Endometrial microvascular endothelial cells (primary cell): ENCODE data around the gene ASPA. TPM values are rescaled to one million over a fixed set of nuclear protein-coding genes. Genes with fewer than 3 reads are reported as not detected.
"Not testable (repeated sequence)": the region's sequence is repeated elsewhere in the genome, so short reads cannot be mapped to it uniquely, and the experiment has no call there.

ENCODE experiments used
- in situ Hi-C: cut with HindIII; loops from 2 replicates; pipeline ENCODE4 v1.10.0; 2017; ENCODE audit warnings: low sequenced_read_pairs, low pct_unique_long_range_greater_than_20kb; ENCODE audit errors: inconsistent ontology term
- total RNA-seq: library from RNA; depleted of rRNA; stranded (reverse); fragments of >200 nt; gene quantifications from one replicate; pipeline ENCODE4 v1.2.3, GENCODE V29; 2015; ENCODE audit errors: inconsistent ontology term

ASPA gene
- total RNA-seq, 1 donor from 2014 or later, result not detected

- in situ Hi-C loops, result no loop called here
Observed at GRCh38 chr17:3505008-3505407, 29.2 kb downstream of the ASPA start.

GRCh38 chr17:3506054-3506453 lies 30.3 kb downstream of the ASPA start:
- in situ Hi-C loops, result no loop called here

GRCh38 chr17:3507071-3507470 lies 31.3 kb downstream of the ASPA start:
- in situ Hi-C loops, result no loop called here

- in situ Hi-C loops, result no loop called here
Observed at GRCh38 chr17:3507869-3508268, 32.1 kb downstream of the ASPA start.

- in situ Hi-C loops, result no loop called here
Observed at GRCh38 chr17:3510090-3510489, 34.3 kb downstream of the ASPA start.

- in situ Hi-C loops, result no loop called here
Observed at GRCh38 chr17:3511852-3512504, 36.2 kb downstream of the ASPA start.

- in situ Hi-C loops, result no loop called here
Observed at GRCh38 chr17:3512505-3513171, 36.8 kb downstream of the ASPA start.

GRCh38 chr17:3513305-3514035 lies 37.7 kb downstream of the ASPA start:
- in situ Hi-C loops, result no loop called here

- in situ Hi-C loops, result not testable (repeated sequence)
Observed at GRCh38 chr17:3514167-3514566, 38.4 kb downstream of the ASPA start.

- in situ Hi-C loops, result no loop called here
Observed at GRCh38 chr17:3514873-3515272, 39.1 kb downstream of the ASPA start.

GRCh38 chr17:3519472-3519871 lies 43.7 kb downstream of the ASPA start:
- in situ Hi-C loops, result not testable (repeated sequence)

- in situ Hi-C loops, result no loop called here
Observed at GRCh38 chr17:3524024-3524423, 48.2 kb downstream of the ASPA start.

GRCh38 chr17:3526491-3526890 lies 50.7 kb downstream of the ASPA start:
- in situ Hi-C loops, result no loop called here

- in situ Hi-C loops, result no loop called here
Observed at GRCh38 chr17:3526971-3527370, 51.2 kb downstream of the ASPA start.

- in situ Hi-C loops, result no loop called here
Observed at GRCh38 chr17:3527468-3527867, 51.7 kb downstream of the ASPA start.

- in situ Hi-C loops, result no loop called here
Observed at GRCh38 chr17:3527896-3528295, 52.1 kb downstream of the ASPA start.

- in situ Hi-C loops, result no loop called here
Observed at GRCh38 chr17:3528403-3528851, 52.6 kb downstream of the ASPA start.

GRCh38 chr17:3528880-3529511 lies 53.2 kb downstream of the ASPA start:
- in situ Hi-C loops, result no loop called here
